Thyroid gland (tissue), 4 donors: ENCODE results near the gene SF3B1.

Experiments
- POLR2A ChIP-seq, 2 donors: fragments of 450-650 bp; IDR thresholded peaks; one replicate each; pipeline ENCODE4 v1.6.1; 2017; ENCODE audit warnings: antibody characterized with exemption in 2 of 2, mild to moderate bottlenecking in 2 of 2, moderate library complexity in 1 of 2
- TF ChIP-seq, protein P1 (sequence below), 6 experiments: fragments of 200-600 bp in 3 of 6; fragments of 450-650 bp in 3 of 6; sonication (generic) in 3 of 6; IDR thresholded peaks; one replicate each; pipeline ENCODE4 v1.5.1; 2016 to 2019; ENCODE audit warnings: antibody characterized with exemption in 6 of 6, mild to moderate bottlenecking in 2 of 6, inconsistent platforms in 1 of 6, moderate library complexity in 1 of 6

DNA sequence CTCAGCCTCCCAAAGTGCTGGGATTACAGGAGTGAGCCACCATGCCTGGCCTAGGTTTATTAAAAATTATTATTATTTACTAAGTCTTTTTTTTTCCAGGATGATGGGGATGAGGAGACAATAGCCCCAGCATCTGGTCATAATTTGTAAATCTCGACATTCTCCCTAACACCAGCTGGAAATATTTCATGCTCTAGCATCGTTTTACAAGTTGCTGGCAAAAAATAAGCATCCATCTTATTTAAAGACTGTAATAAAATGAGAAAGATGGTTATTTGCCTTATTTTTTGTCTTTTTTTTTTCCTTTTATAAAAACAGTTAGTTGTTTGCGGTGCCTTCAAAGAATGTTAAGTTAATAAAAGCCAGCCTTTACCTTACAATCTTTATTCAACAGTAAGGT, 56.7 kb downstream of the SF3B1 start:
- TF ChIP-seq, protein P1, sequence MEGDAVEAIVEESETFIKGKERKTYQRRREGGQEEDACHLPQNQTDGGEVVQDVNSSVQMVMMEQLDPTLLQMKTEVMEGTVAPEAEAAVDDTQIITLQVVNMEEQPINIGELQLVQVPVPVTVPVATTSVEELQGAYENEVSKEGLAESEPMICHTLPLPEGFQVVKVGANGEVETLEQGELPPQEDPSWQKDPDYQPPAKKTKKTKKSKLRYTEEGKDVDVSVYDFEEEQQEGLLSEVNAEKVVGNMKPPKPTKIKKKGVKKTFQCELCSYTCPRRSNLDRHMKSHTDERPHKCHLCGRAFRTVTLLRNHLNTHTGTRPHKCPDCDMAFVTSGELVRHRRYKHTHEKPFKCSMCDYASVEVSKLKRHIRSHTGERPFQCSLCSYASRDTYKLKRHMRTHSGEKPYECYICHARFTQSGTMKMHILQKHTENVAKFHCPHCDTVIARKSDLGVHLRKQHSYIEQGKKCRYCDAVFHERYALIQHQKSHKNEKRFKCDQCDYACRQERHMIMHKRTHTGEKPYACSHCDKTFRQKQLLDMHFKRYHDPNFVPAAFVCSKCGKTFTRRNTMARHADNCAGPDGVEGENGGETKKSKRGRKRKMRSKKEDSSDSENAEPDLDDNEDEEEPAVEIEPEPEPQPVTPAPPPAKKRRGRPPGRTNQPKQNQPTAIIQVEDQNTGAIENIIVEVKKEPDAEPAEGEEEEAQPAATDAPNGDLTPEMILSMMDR (IDR thresholded peaks at IDR 0.05), result no peak
- no peak for TF ChIP-seq POLR2A (IDR thresholded peaks at IDR 0.05)
